CD14-positive monocyte (primary cell): ENCODE data around the gene ORC1. TPM values are rescaled to one million over a fixed set of nuclear protein-coding genes. Genes with fewer than 3 reads are reported as not detected.

Experiments
- DNase-seq, 3 donors: peaks; one replicate each; pipeline ENCODE4 v3.0.0-alpha.2; 2011 to 2022
- H2AFZ ChIP-seq: 2 replicates; pipeline ENCODE4 v1.6.0; 2012; ENCODE audit warnings: mild to moderate bottlenecking, low read depth, low read length, inconsistent platforms; ENCODE audit not compliant: insufficient read depth, poor library complexity, severe bottlenecking
- H3K27ac ChIP-seq, 2 donors: 1 replicate in 1 of 2; 2 replicates in 1 of 2; pipeline ENCODE4 v1.5.1; 2012 to 2013; ENCODE audit warnings: low read length in 2 of 2, control low read depth in 1 of 2, inconsistent platforms in 1 of 2, low read depth in 1 of 2, mild to moderate bottlenecking in 1 of 2
- H3K27me3 ChIP-seq, 2 donors: one replicate each; pipeline versions ENCODE4 v1.6.0 to v1.6.1; 2011 to 2013; ENCODE audit warnings: low read length in 2 of 2; ENCODE audit not compliant: control insufficient read depth in 2 of 2, insufficient read depth in 2 of 2
- H3K36me3 ChIP-seq, 2 donors: replicated peaks in 1 of 2; 1 replicate in 1 of 2; 2 replicates in 1 of 2; pipeline versions ENCODE4 v1.5.1 to v1.6.1; 2012 to 2013; ENCODE audit warnings: low read length in 2 of 2, control low read depth in 1 of 2, inconsistent platforms in 1 of 2, mild to moderate bottlenecking in 1 of 2; ENCODE audit not compliant: insufficient read depth in 2 of 2, control insufficient read depth in 1 of 2
- H3K4me1 ChIP-seq, 2 donors: 1 replicate in 1 of 2; 2 replicates in 1 of 2; pipeline versions ENCODE4 v1.5.1 to v1.6.1; 2012 to 2013; ENCODE audit warnings: low read length in 2 of 2, control low read depth in 1 of 2, inconsistent platforms in 1 of 2, mild to moderate bottlenecking in 1 of 2, moderate library complexity in 1 of 2; ENCODE audit not compliant: insufficient read depth in 2 of 2, control insufficient read depth in 1 of 2
- H3K4me2 ChIP-seq: replicated peaks from 2 replicates; pipeline ENCODE3; 2012; ENCODE audit warnings: low read length, moderate library complexity, mild to moderate bottlenecking; ENCODE audit not compliant: poor library complexity, severe bottlenecking; ENCODE audit errors: extremely low read depth
- H3K4me3 ChIP-seq, 3 experiments: fragments of 200-600 bp in 1 of 3; sonication (generic) in 1 of 3; replicated peaks in 1 of 3; 1 replicate in 2 of 3; 2 replicates in 1 of 3; pipeline ENCODE4 v1.5.1; 2011 to 2013; ENCODE audit warnings: low read length in 3 of 3, mild to moderate bottlenecking in 3 of 3, control low read depth in 2 of 3, low read depth in 2 of 3, inconsistent platforms in 1 of 3, moderate library complexity in 1 of 3
- H3K79me2 ChIP-seq: 2 replicates; pipeline ENCODE4 v1.6.0; 2012; ENCODE audit warnings: mild to moderate bottlenecking, control low read depth, inconsistent platforms, low read length, moderate library complexity; ENCODE audit not compliant: insufficient read depth
- H3K9ac ChIP-seq: 2 replicates; pipeline ENCODE4 v1.6.0; 2017; ENCODE audit warnings: low read length, mild to moderate bottlenecking; ENCODE audit not compliant: insufficient read depth, poor library complexity, severe bottlenecking
- H3K9me3 ChIP-seq, 2 donors: replicated peaks in 1 of 2; 1 replicate in 1 of 2; 2 replicates in 1 of 2; pipeline versions ENCODE4 v1.5.1 to v1.6.1; 2012 to 2013; ENCODE audit warnings: low read length in 2 of 2, control low read depth in 1 of 2; ENCODE audit not compliant: control insufficient read depth in 1 of 2, insufficient read depth in 1 of 2
- H4K20me1 ChIP-seq: 2 replicates; pipeline ENCODE4 v1.6.0; 2012; ENCODE audit warnings: mild to moderate bottlenecking, low read length, control low read depth, moderate library complexity; ENCODE audit not compliant: insufficient read depth
- H3K27ac Mint-ChIP-seq, 7 donors: one replicate each; pipeline ENCODE4 v1.8.0; 2020; ENCODE audit warnings: mild to moderate bottlenecking in 7 of 7, mixed read lengths in 7 of 7, moderate library complexity in 6 of 7, inconsistent platforms in 2 of 7
- H3K27me3 Mint-ChIP-seq, 3 donors: one replicate each; pipeline ENCODE4 v1.8.0; 2021 to 2022; ENCODE audit warnings: low read depth in 3 of 3, mild to moderate bottlenecking in 3 of 3, mixed read lengths in 3 of 3, moderate library complexity in 3 of 3, inconsistent platforms in 1 of 3
- H3K36me3 Mint-ChIP-seq, 2 donors: one replicate each; pipeline ENCODE4 v1.8.0; 2020; ENCODE audit warnings: mixed read lengths in 2 of 2, inconsistent platforms in 1 of 2, mild to moderate bottlenecking in 1 of 2
- H3K4me1 Mint-ChIP-seq: one replicate; pipeline ENCODE4 v1.8.0; 2020; ENCODE audit warnings: mild to moderate bottlenecking, mixed read lengths
- H3K4me3 Mint-ChIP-seq, 2 donors: one replicate each; pipeline ENCODE4 v1.8.0; 2020; ENCODE audit warnings: mild to moderate bottlenecking in 2 of 2, mixed read lengths in 2 of 2, moderate library complexity in 1 of 2
- H3K9me3 Mint-ChIP-seq, 7 donors: one replicate each; pipeline ENCODE4 v1.8.0; 2020 to 2022; ENCODE audit warnings: mixed read lengths in 7 of 7, mild to moderate bottlenecking in 6 of 7, moderate library complexity in 6 of 7, inconsistent platforms in 2 of 7
- CTCF ChIP-seq: fragments of 200-600 bp; IDR thresholded peaks from one replicate; pipeline ENCODE4 v1.8.0; 2022; ENCODE audit warnings: antibody characterized with exemption, mild to moderate bottlenecking
- WGBS: methylation state at CpG from one replicate; pipeline ENCODE4 v1.1.5; 2013; ENCODE audit warnings: missing lambda C conversion rate; ENCODE audit not compliant: insufficient coverage; 5-methylcytosine and 5-hydroxymethylcytosine counted together
- intact Hi-C, 2 donors: fragments of 100-400 bp; cut with micrococcal nuclease; formaldehyde crosslinking; loops; one replicate each; pipeline versions ENCODE4 v1.15.0 to v1.15.1; 2023
- polyA plus RNA-seq, 3 donors: library from polyadenylated mRNA; depleted of rRNA in 1 of 3; unstranded in 2 of 3; stranded (reverse) in 1 of 3; fragments of 300-500 nt in 2 of 3; fragments of >200 nt in 1 of 3; fragmentation: Illumina TruSeq in 2 of 3; gene quantifications; 1 replicate in 2 of 3; 2 replicates in 1 of 3; pipeline ENCODE4 v1.2.3, GENCODE V29; 2012 to 2021

Gene ORC1
- polyA plus RNA-seq, 3 donors, result 0.12 to 0.27 TPM; not detected in 1

DNA sequence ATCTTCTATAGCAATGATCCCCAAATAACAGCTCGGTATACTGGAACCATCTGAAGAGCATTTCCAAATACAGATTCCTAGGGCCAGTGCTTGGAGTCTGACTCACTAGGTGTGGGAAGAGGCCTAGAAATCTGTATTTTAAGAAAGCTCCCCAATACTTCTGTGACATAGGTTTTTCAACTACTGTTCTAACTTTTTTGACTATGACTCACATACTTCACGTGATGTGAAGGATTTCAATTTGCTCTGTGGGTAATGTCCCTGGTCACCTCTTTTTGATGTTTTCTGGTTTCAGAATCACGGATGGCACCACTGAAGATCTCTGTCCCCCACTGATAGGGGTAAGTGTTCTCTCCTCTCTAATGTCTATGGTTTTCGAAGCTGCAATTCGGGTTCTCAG lies 11.0 kb downstream of the ORC1 start:
- Mint-ChIP-seq H3K36me3 (peaks cover 45 to 78% of the 10 kb centered on the region in 2 donors), H3K4me3 (no peak overlapping the region), H3K4me1 (no peaks in the 10 kb centered on the region), H3K27me3 (no peaks in the 10 kb centered on the region), H3K27ac (no peak overlapping the region), H3K9me3 (peaks cover 0 to 2% (median 0%) of the 10 kb centered on the region in 7 donors)
- intact Hi-C loops, result no loop called here
- Histone ChIP-seq H3K27ac (no peak overlapping the region), H3K36me3 (peaks cover 17 to 71% of the 10 kb centered on the region in 2 donors), H3K9ac (no peak overlapping the region), H3K79me2 (peaks cover 21% of the 10 kb centered on the region), H2AFZ (no peak overlapping the region), H3K4me2 (no peak overlapping the region), H3K27me3 (no peaks in the 10 kb centered on the region), H3K4me3 (no peak overlapping the region), H4K20me1 (no peaks in the 10 kb centered on the region), H3K4me1 (no peaks in the 10 kb centered on the region), H3K9me3 (no peaks in the 10 kb centered on the region)
- TF ChIP-seq CTCF, result no peak
- DNase-seq, result no peak
- 100% methylated on average over 2 of the region's 5 CpGs for WGBS

GRCh38 chr1:52386458-52386857 lies 17.8 kb downstream of the ORC1 start:
- H3K36me3 ChIP-seq, result peaks cover 51 to 83% of the 10 kb centered on the region in 2 donors
- intact Hi-C loops, result no loop called here
- H2AFZ ChIP-seq, result no peak overlapping the region
- H3K79me2 ChIP-seq, result peaks cover 4% of the 10 kb centered on the region
- H4K20me1 ChIP-seq, result no peaks in the 10 kb centered on the region
- Mint-ChIP-seq H3K9me3 (no peaks in the 10 kb centered on the region), H3K4me1 (no peaks in the 10 kb centered on the region), H3K27me3 (peaks cover 0 to 3% (median 0%) of the 10 kb centered on the region in 3 donors), H3K36me3 (peaks cover 32 to 85% of the 10 kb centered on the region in 2 donors), H3K27ac (peak overlapping the region in 2 of 7 donors; percentile 5 to 73), H3K4me3 (no peak overlapping the region)
- H3K9me3 ChIP-seq, result no peaks in the 10 kb centered on the region
- no peak overlapping the region for H3K27ac ChIP-seq
- H3K9ac ChIP-seq, result no peak overlapping the region
- no peaks in the 10 kb centered on the region for H3K4me1 ChIP-seq
- no peak for DNase-seq
- H3K4me2 ChIP-seq, result no peak overlapping the region
- H3K27me3 ChIP-seq, result no peaks in the 10 kb centered on the region
- WGBS, result 100% methylated on average over 3 of the region's 5 CpGs
- H3K4me3 ChIP-seq, result no peak overlapping the region
- no peak for TF ChIP-seq CTCF
